HL-60/S4 treated with retinoic acid at 250 ng/mL for 4 days and 3 days (cell line): Measurements from ENCODE around the gene CADM1.
"Not testable (repeated sequence)": the region's sequence is repeated elsewhere in the genome, so short reads cannot be mapped to it uniquely, and the experiment has no call there.

Experiments
- in situ Hi-C: fragments of 300-500 bp; cut with MboI; formaldehyde crosslinking; loops from 2 replicates; pipeline ENCODE4 v1.7.0; 2022; ENCODE audit warnings: low sequenced_read_pairs

CADM1 gene

DNA sequence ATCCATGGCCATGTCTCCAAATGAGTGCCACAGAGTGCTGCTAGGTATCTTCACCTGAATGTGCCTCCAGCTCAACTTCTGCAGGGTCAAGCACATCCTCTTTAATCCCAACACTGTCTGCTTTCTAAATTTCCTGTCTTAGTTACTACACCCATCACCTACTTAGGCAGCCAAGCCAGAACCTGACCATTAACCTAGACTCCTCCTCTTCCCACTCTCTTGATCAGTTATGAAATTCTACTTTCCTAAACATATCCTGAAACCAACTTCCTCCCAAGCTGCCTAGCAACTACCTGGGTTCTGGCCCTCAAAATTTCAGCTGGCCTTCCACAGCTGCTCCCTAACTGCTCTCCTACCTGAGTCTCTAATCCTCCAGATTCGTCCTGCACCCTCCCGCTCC is 22.7 kb downstream of the CADM1 start:
- in situ Hi-C loops, result no loop called here

DNA sequence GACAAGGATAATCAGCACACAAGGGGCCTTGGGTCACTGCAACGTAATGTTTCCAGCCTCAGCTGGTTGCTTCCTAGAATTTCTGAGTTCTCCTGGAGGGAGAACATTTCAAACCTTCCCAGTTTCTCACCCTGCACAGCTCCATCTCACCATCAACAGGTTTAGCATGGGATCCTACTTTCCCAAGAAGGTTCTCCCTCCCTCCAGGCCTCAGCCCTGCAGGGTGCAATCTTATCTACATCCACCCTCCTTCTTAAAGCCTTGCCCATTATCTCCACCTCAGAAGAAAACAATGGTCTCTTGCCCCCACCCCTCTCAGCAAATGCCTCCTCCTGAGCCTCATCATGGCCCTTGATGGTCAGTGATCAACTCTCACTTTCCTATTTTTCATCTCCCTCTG is 23.6 kb downstream of the CADM1 start:
- in situ Hi-C loops, result no loop called here

DNA sequence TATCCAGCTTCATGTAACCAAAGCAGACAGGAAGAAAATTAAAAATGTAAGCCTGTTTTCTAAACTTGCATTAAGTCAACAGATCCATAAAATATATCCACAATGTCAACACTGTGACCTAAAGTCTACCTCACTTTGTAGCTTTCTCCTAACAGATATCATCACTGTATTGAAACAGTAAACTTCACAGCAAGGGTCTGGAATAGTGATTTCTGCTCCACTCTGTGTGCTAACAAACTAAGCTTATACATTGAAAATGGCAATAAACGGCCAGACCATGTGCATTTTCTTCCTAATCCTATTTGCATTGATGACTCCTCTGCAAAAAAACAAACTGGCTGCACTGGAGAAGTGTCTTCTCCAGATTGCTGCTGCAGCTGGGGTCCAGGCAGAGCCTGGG is 26.8 kb downstream of the CADM1 start:
- in situ Hi-C loops, result no loop called here

DNA sequence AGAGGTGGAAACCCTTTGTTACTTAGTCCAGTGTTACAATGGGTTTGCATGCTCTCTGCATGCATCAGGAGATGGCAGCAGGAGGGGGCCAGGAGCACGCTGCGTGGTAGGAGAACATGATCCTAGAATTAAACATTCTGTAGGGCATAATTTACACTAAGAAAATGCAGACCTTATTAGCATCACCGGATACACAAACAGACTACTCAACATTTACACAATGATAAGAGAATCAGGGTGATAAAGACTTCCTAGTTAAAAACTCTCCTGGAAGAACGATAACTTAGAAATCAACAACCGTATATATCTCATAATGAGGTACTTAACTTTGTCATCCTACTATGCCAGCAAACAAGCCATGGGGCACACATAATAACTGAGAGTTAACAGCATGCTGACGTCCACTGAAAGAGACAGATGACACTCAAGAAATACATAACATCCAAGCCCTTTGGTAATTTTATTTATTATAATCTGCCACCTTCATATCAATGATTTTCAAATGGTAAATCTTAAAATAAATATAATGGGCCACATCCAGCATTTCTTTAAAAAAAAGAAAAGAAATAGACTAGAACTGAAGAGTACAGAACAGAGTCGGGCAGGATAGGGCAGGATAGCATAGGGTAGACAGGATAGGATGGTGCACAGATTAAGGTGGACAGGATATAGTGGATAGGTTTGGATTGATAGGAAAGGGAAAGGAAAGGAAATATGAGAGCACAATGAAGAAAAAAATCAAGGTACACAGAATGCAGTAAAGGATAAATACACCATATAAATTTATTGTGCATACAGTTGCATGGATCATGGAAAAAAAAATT is 27.5 kb downstream of the CADM1 start:
- in situ Hi-C loops, result no loop called here

DNA sequence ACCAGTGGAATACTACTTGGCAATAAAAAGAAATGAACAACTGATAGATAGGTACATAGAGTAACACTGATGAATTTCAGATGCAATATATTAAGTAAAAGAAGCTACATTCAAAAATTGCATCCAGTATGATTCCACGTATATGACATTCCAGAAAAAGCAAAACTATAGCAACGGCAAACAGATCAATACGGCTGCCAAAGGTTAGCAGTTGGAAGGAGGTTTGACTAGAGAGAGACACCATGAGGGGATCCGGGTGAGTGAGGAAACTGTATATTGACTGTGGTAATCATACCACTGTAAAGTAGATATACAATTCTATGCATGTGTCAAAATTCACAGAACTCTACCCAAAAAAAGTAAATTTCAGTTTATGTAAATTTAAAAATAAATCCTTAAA is 28.7 kb downstream of the CADM1 start:
- in situ Hi-C loops, result no loop called here

DNA sequence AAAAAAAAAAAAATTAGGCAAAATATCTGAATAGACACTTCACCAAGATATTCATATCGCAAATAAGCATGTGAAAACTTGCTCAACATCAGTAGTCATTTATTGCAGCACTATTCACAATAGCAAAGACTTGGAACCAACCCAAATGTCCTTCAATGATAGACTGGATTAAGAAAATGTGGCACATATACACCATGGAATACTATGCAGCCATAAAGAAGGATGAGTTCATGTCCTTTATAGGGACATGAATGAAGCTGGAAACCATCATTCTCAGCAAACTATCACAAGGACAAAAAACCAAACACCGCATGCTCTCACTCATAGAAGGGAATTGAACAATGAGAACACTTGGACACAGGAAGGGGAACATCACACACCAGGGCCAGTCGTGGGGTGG is 29.9 kb downstream of the CADM1 start:
- in situ Hi-C loops, result not testable (repeated sequence)

DNA sequence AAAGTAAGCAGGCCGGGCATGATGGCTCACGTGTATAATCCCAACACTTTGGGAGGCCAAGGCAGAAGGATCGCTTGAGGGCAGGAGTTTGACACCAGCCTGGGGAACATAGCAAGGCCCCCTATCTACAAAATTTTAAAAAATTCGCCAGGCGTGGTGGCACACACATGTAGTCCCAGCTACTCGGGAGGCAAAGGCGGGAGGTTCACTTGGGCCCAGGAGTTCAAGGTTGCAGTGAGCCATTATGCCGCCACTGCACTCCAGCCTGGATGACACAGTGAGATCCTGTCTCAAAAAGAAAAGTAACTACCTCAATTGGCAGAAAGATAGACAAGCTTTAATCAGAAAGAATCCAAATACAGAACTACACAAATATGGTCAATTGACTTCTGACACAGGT is 31.0 kb downstream of the CADM1 start:
- in situ Hi-C loops, result no loop called here

DNA sequence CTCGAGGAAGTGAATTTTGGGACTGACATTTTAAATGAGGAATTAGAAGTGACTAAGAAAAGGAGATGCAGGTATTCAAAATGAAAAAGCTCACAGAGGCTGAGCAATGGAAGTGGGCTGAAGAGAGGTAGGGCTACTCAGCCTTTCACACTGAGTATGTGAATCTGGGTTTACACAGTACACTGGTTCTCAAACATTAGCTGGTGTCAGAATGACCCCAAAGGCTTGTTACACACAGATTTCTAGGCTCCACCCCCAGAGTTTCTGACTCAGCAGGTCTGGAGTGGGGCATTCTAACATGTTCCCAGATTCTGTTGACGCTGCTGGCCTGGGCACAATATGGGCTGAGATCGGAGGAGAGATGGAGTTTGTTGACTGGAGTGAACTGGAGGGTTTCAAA is 32.8 kb downstream of the CADM1 start:
- in situ Hi-C loops, result no loop called here

DNA sequence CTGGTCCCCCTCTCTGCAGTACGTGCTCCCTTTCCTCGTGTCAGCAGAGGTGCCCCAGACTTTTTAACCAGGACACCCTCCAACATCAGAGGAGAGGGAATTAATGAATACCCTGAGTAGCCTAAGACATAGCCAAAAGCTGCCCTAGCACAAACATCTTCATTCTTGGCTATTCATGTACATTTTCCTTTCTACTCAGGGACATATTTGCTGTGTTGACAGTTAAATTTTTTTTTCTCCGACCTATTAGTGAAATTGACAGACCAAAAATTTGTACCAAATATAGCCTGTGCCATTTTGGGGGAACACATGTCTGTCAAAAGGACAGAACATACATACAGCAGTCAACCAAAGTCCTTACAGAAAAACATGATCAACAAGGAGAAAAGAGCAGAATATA is 33.3 kb downstream of the CADM1 start:
- in situ Hi-C loops, result no loop called here

DNA sequence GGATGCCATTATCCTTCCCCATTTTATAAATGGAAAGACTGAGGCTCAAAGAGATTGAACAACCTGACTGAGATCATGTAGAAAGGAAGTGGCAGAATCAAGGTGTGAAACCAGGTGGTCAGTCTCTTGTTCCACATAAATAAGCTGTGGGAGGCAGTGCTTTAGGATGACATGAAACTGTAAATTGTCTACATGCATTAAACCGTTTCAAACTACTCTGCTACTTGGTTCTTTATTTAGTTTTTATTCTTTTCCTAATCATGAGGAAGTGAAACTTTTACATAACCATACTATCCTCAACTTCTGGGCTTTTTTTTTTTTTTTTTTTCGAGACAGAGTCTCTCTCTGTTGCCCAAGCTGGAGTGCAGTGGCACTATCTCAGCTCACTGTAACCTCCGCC is 34.9 kb downstream of the CADM1 start:
- in situ Hi-C loops, result no loop called here

DNA sequence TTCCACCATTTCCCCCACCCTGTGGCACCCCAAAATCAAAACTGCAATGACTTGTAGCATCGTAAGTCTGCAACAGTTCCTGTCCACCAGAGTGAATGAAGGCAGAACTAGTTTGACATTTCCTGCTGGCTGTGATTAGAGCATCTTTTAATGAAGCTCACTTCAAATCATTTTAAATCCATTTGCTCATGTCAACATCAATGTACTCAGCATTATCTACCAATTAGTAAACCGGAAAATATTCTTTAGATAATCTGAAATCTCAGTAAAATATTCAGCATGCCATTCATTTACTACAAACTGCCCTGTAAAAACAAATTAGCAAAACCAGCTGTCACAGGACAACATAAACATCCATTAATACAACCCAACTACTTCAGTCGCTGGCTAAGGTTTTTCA is 38.1 kb downstream of the CADM1 start:
- in situ Hi-C loops, result no loop called here

DNA sequence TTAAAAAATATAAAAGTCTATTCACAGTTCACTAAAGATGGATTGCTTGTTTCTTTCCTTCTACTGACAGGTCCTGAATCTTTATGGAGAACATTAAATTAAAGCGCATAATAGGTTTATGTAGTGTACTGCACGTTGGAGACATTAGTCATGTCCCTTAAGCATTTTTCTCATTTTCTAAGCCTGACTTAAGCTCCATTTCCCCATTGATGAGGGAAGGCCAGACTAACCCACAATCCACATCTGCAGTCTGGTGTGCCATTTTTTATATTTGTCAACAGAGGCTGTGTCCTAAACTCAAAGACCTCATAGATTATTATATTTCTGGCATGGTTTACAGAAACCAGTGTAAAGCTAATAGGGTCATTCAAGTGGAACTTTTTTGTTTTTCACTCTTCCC is 39.9 kb downstream of the CADM1 start:
- in situ Hi-C loops, result no loop called here

DNA sequence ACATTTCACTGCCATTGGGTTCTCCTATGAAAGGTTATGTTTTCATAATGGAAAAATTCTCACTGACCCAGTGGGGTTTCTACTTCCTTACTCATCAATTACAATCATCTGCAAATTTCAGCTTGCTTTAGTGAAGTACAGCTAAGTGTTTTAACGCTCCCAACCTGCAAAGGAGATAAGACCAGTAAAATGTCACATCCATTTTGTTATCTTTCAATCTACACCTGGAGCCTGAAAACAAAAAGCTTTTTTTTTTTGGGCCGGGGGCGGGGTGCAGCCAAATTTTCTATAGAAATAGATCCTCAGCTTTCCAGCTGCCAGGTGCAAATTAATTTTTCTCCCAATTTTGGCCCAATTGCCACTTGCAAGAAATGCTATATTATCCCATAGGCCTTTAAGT is 40.6 kb downstream of the CADM1 start:
- in situ Hi-C loops, result no loop called here

DNA sequence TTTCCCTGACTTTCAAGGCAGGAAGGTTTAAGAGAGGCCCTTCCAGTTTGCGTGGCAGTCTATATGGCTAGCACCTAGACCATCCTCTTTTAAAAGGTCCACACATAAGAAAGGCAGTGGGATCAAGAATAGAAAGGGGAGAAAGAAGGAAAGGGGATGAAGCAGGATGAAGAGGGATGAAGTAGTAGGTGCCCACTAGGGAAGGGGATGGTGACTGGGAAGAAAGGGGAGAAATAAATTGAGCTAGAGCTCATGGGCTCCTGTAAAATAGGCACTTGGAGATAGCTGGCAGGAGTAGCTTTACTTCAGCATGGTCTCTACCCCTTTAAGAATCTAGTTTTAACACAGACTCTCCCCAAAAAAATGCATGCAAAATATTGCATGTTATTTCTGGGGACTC is 41.5 kb downstream of the CADM1 start:
- in situ Hi-C loops, result no loop called here

DNA sequence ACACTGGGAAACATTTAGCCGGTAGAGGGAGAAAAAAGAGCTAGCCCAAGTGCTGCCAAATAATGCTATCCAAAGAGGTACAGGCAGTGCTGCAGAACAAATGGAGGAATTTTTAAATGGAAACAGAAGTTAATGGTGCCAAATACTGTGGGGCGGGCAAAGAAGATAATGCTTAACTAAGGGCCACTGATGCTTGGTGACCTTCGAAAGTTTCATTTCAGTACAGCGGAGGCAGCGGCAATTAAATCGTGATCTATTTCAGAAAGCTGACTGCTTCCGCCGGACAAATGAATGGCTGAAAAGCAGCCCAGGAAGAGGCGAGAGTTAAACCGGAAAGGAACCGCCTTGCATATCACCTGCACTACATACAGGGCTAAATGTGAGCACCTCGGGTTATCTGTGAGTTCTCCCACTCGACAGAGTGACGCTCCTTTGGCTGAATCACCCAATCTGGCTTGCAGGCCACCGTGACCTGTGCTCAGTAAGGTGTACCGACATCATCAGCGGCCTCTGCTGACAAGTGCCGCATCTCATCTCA is 42.1 kb downstream of the CADM1 start:
- in situ Hi-C loops, result no loop called here

DNA sequence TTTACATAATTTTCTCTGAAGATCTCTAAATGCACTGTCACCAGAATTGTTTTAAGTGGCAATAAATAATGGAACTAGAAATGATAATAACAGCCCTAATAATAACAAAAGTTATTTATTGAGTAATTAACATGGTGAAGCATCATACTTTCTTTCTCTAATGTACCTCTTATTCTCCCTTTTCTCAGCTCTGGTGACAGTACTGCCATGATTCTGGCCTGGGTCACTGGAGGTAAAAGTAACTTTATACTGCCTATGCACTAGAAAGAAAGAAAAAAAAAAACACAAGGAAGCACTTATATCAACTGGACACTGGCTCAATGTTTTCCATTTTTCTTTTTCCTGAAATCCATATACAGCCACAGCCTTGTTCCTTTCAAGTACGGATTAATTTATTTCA is 43.7 kb downstream of the CADM1 start:
- in situ Hi-C loops, result no loop called here

DNA sequence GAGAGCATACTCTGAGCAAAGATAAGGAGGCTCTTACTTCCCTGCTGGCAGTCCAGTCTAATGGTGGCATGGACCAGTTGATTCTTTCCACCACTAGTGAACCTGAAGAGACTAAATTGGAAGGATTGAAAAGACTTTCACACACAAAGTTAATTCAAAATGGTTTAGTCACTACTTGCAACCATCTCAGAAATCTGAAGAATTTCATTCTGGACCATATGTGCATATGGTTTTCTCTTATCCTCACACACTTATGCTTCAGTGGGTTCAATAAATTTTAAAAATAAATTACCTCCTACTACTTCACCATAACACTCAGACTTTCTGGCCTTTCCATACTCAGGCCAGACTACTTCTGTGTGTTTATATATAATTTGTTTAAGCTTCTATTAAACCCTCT is 44.7 kb downstream of the CADM1 start:
- in situ Hi-C loops, result no loop called here

DNA sequence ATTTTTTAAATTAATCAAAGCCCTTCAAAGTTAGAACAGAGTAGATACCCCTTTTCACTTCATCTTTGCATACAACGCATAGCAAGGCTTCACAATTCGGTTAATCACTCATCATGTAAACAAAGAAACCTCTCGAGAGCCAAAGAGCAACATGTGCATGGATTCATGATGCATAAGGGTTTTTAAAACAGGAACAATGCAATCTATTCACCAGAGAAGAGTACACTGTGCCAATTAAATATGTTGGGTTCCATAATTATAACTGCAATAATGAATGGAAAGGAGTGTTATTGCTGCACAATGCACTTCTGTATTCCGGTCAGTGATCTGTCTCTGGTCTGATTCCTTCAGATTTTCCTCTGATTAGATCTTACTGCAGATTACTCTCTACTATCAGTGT is 45.3 kb downstream of the CADM1 start:
- in situ Hi-C loops, result no loop called here

DNA sequence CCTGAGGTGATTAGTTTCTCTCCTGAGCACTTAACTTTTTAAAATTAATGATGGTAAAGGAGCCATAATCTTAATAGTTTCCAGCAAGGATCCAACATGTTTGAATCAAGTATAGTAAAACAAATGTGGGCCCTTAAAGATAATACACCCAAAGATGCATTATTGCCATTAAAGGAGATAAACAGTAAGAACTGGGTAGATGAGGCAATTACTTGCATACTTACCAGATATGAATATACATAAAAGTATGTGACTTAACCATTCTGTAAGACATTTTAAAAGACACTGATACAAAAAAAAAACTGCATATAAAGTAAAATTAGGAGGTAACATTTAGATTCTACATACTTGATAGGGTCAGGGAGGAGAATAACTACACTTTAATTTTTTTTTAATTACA is 48.2 kb downstream of the CADM1 start:
- in situ Hi-C loops, result no loop called here

DNA sequence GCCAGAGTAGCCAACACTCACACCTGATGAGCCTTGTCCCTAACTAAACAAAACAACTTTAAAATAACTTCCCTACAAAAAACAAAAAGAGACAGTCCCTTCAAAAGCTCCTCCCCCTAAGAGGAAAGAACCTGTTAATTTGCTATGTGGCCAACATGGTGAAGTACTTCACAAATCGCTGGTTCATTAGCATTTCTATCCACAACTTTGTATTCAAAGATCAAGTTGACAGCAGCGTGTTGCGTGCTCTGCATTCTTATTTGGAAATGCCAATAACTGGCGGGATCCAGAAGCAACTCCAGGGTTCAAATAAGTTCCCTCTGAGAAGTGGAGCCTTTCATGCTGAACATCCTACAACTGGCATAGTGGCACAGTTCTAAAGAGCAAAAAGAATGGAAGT is 48.6 kb downstream of the CADM1 start:
- in situ Hi-C loops, result no loop called here

DNA sequence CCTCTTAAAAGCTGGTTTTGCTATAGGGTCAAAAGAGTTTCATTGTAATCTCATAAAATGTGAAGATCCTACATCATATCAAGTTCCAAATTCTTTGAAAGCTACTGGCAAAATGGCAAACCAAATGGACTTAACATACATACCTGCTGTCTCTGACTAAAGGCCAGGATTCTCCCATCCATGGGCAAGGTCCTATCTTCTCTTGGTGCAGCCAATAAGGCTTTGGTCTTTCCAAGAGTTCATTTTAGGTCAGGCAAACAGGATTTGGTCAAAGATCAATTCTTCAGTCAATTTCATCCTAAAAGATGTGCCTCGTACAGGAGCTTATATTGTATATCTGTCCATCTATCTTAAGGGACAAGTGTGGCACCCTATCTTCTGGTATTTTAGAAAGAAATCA is 49.7 kb downstream of the CADM1 start:
- in situ Hi-C loops, result no loop called here

DNA sequence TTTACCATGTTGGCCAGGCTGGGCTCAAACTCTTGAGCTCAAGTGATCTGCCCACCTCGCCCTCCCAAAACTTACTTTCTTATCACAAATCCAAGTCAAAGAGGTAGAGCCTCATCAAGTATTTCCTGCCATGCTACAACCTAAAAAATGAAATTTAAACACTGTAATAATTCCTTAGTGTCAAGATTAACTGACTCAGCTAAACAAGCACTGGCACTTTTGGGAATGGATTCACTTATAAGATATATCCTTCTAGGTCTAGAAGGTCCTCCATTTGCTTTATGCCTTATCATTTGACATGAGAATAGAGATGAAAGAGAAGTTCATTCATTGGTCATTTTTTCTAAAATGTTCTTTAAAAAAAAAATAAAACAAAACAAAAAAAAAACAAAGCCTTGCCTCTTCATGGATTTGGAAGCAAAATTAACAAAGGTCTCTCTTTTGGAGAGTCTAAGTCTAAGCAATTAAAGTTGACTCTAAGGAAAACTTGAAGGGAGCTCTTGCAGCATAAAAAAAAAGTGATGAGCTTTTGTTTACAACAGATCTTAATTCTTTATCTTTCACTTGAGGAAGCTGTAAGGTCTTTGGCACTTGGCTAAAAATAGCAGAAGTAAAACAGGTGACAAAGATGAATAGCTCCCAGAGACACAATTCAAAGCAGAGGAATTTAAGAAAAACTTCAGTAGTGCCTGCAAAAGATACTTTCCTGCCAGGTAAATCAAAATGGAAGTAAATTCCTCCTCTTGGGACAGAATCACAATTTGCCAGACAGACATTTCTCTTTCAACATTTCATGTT is 50.3 kb downstream of the CADM1 start:
- in situ Hi-C loops, result no loop called here
